ENCODE data around the gene CGB8.

The CGB8 gene

GRCh38 chr19:49017041-49017665 lies 31.8 kb downstream of the CGB8 start, which contains the start of gene LHB:
Gene LHB (minus strand): TSS chr19:49017091. CDS start chr19:49017081, 10 bp downstream.
- no peak within 1 kb of the TSS for H3K27ac ChIP-seq (ENCODE audit: low read length)
- peak within 1 kb of the TSS; percentile 38 to 71 for H3K4me3 ChIP-seq (ENCODE audit: low read length in 2 of 2)
- H3K27me3 ChIP-seq (ENCODE audit: control insufficient read depth in 1 of 2, insufficient read depth in 2 of 2, low read length in 2 of 2), result peaks cover 6 to 24% of the 10 kb centered on the region in 2 donors
- H3K4me1 ChIP-seq (ENCODE audit: control insufficient read depth, insufficient read depth, low read length), result peaks cover 14% of the 10 kb centered on the region
- H3K9ac ChIP-seq (ENCODE audit: low read length in 2 of 2), result no peak within 1 kb of the TSS
- H3K36me3 ChIP-seq (ENCODE audit: control insufficient read depth in 2 of 2, insufficient read depth in 2 of 2, low read length in 2 of 2), result peaks cover 0 to 12% of the 10 kb centered on the region in 2 donors
- no peaks in the 10 kb centered on the region for H3K9me3 ChIP-seq (ENCODE audit: control insufficient read depth in 2 of 2, low read length in 2 of 2)

DNA sequence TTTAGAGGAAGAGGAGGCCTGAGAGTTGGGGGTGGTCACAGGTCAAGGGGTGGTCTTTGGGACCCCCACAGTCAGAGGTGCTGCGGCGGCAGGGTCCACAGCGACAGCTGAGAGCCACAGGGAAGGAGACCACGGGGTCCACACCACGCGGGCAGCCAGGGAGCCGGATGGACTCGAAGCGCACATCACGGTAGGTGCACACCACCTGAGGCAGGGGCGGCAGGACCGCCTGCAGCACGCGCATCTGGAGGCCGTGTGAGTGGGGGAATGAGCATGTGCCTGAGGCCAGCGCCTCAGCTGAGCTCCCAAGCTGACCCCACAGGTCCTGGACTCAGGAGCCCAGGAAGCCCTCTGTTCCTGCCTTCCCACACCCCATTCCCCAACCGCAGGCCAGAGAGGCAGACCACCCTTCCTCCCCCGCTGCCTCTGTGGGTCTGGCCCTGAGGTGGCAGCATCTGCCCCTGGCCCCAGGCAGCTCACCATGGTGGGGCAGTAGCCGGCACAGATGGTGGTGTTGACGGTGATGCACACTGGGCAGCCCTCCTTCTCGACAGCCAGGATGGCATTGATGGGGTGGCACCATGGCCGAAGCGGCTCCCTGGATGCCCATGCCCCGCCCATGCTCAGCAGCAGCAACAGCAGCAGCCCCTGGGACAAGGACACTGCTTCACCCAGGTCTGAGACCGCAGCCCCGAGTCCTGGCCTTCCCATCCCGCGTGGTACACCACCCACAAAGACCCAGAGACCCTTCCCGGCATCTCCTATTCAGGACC lies 32.7 kb downstream of the CGB8 start:
- peaks cover 7 to 14% of the 10 kb centered on the region in 2 donors for H3K36me3 ChIP-seq (ENCODE audit: control insufficient read depth in 2 of 2, insufficient read depth in 2 of 2, low read length in 2 of 2)
- peaks cover 6 to 24% of the 10 kb centered on the region in 2 donors for H3K27me3 ChIP-seq (ENCODE audit: control insufficient read depth in 1 of 2, insufficient read depth in 2 of 2, low read length in 2 of 2)
- no peak overlapping the region for H3K27ac ChIP-seq (ENCODE audit: low read length)
- H3K9ac ChIP-seq (ENCODE audit: low read length in 2 of 2), result no peak overlapping the region
- H3K4me1 ChIP-seq (ENCODE audit: control insufficient read depth, insufficient read depth, low read length), result peaks cover 14% of the 10 kb centered on the region
- H3K9me3 ChIP-seq (ENCODE audit: control insufficient read depth in 2 of 2, low read length in 2 of 2), result no peaks in the 10 kb centered on the region
- H3K4me3 ChIP-seq (ENCODE audit: low read length in 2 of 2), result no peak overlapping the region

GRCh38 chr19:49014870-49015255 lies 34.0 kb downstream of the CGB8 start:
- Histone ChIP-seq H3K9me3 (ENCODE audit: control insufficient read depth in 2 of 2, low read length in 2 of 2) (no peaks in the 10 kb centered on the region), H3K27me3 (ENCODE audit: control insufficient read depth in 1 of 2, insufficient read depth in 2 of 2, low read length in 2 of 2) (peaks cover 0 to 18% of the 10 kb centered on the region in 2 donors), H3K27ac (ENCODE audit: low read length) (no peak overlapping the region), H3K36me3 (ENCODE audit: control insufficient read depth in 2 of 2, insufficient read depth in 2 of 2, low read length in 2 of 2) (peaks cover 20% of the 10 kb centered on the region in 2 donors), H3K4me1 (ENCODE audit: control insufficient read depth, insufficient read depth, low read length) (peaks cover 14% of the 10 kb centered on the region), H3K4me3 (ENCODE audit: low read length in 2 of 2) (no peak overlapping the region), H3K9ac (ENCODE audit: low read length in 2 of 2) (no peak overlapping the region)

- Histone ChIP-seq H3K27ac (ENCODE audit: low read length) (no peak overlapping the region), H3K4me3 (ENCODE audit: low read length in 2 of 2) (no peak overlapping the region), H3K9me3 (ENCODE audit: control insufficient read depth in 2 of 2, low read length in 2 of 2) (no peaks in the 10 kb centered on the region), H3K36me3 (ENCODE audit: control insufficient read depth in 2 of 2, insufficient read depth in 2 of 2, low read length in 2 of 2) (peaks cover 22 to 25% of the 10 kb centered on the region in 2 donors), H3K27me3 (ENCODE audit: control insufficient read depth in 1 of 2, insufficient read depth in 2 of 2, low read length in 2 of 2) (peaks cover 0 to 15% of the 10 kb centered on the region in 2 donors), H3K9ac (ENCODE audit: low read length in 2 of 2) (no peak overlapping the region), H3K4me1 (ENCODE audit: control insufficient read depth, insufficient read depth, low read length) (peaks cover 14% of the 10 kb centered on the region)
These were observed 34.6 kb downstream of the CGB8 start for GRCh38 chr19:49014123-49014869.

- Histone ChIP-seq H3K4me1 (ENCODE audit: control insufficient read depth, insufficient read depth, low read length) (no peaks in the 10 kb centered on the region), H3K4me3 (ENCODE audit: low read length in 2 of 2) (no peak overlapping the region)
These were observed 37.7 kb downstream of the CGB8 start for GRCh38 chr19:49011194-49011593.

GRCh38 chr19:49010453-49010852 lies 38.5 kb downstream of the CGB8 start:
- Histone ChIP-seq H3K27me3 (ENCODE audit: control insufficient read depth in 1 of 2, insufficient read depth in 2 of 2, low read length in 2 of 2) (no peaks in the 10 kb centered on the region), H3K9ac (ENCODE audit: low read length in 2 of 2) (no peak overlapping the region), H3K27ac (ENCODE audit: low read length) (no peak overlapping the region), H3K36me3 (ENCODE audit: control insufficient read depth in 2 of 2, insufficient read depth in 2 of 2, low read length in 2 of 2) (peaks cover 30 to 35% of the 10 kb centered on the region in 2 donors), H3K4me1 (ENCODE audit: control insufficient read depth, insufficient read depth, low read length) (no peaks in the 10 kb centered on the region), H3K4me3 (ENCODE audit: low read length in 2 of 2) (no peak overlapping the region), H3K9me3 (ENCODE audit: control insufficient read depth in 2 of 2, low read length in 2 of 2) (no peaks in the 10 kb centered on the region)

More at GRCh38 chr19:49011194-49011593, 37.7 kb downstream of the CGB8 start:
- Histone ChIP-seq H3K9me3 (ENCODE audit: control insufficient read depth in 2 of 2, low read length in 2 of 2) (no peaks in the 10 kb centered on the region), H3K9ac (ENCODE audit: low read length in 2 of 2) (no peak overlapping the region), H3K36me3 (ENCODE audit: control insufficient read depth in 2 of 2, insufficient read depth in 2 of 2, low read length in 2 of 2) (peaks cover 30 to 38% of the 10 kb centered on the region in 2 donors), H3K27me3 (ENCODE audit: control insufficient read depth in 1 of 2, insufficient read depth in 2 of 2, low read length in 2 of 2) (no peaks in the 10 kb centered on the region), H3K27ac (ENCODE audit: low read length) (no peak overlapping the region)

DNA sequence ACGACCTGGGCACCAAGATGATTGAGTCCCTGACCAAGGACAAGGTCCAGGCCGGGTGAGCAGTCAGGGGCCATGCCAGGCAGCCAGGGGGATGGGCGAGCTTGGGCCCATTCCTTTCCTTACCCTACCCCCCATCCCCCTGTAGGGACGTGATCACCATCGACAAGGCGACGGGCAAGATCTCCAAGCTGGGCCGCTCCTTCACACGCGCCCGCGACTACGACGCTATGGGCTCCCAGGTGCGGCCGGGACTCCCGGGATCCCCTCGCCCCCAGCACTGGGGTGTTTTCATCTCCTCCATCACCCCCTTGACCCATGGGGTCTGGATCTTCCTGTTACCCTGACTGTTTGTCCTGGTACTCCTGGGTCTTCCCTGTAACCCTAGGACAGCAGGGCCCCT lies 39.1 kb downstream of the CGB8 start:
- peaks cover 30 to 36% of the 10 kb centered on the region in 2 donors for H3K36me3 ChIP-seq (ENCODE audit: control insufficient read depth in 2 of 2, insufficient read depth in 2 of 2, low read length in 2 of 2)
- no peak overlapping the region for H3K4me3 ChIP-seq (ENCODE audit: low read length in 2 of 2)
- H3K27me3 ChIP-seq (ENCODE audit: control insufficient read depth in 1 of 2, insufficient read depth in 2 of 2, low read length in 2 of 2), result no peaks in the 10 kb centered on the region
- no peak overlapping the region for H3K27ac ChIP-seq (ENCODE audit: low read length)
- no peaks in the 10 kb centered on the region for H3K9me3 ChIP-seq (ENCODE audit: control insufficient read depth in 2 of 2, low read length in 2 of 2)
- H3K9ac ChIP-seq (ENCODE audit: low read length in 2 of 2), result no peak overlapping the region
- no peaks in the 10 kb centered on the region for H3K4me1 ChIP-seq (ENCODE audit: control insufficient read depth, insufficient read depth, low read length)

GRCh38 chr19:49006905-49007304 lies 42.0 kb downstream of the CGB8 start:
- H3K27ac ChIP-seq (ENCODE audit: low read length), result no peak overlapping the region
- no peaks in the 10 kb centered on the region for H3K27me3 ChIP-seq (ENCODE audit: control insufficient read depth in 1 of 2, insufficient read depth in 2 of 2, low read length in 2 of 2)
- H3K36me3 ChIP-seq (ENCODE audit: control insufficient read depth in 2 of 2, insufficient read depth in 2 of 2, low read length in 2 of 2), result peaks cover 40 to 47% of the 10 kb centered on the region in 2 donors
- H3K4me1 ChIP-seq (ENCODE audit: control insufficient read depth, insufficient read depth, low read length), result no peaks in the 10 kb centered on the region
- no peaks in the 10 kb centered on the region for H3K9me3 ChIP-seq (ENCODE audit: control insufficient read depth in 2 of 2, low read length in 2 of 2)
- H3K9ac ChIP-seq (ENCODE audit: low read length in 2 of 2), result no peak overlapping the region
- H3K4me3 ChIP-seq (ENCODE audit: low read length in 2 of 2), result no peak overlapping the region

DNA sequence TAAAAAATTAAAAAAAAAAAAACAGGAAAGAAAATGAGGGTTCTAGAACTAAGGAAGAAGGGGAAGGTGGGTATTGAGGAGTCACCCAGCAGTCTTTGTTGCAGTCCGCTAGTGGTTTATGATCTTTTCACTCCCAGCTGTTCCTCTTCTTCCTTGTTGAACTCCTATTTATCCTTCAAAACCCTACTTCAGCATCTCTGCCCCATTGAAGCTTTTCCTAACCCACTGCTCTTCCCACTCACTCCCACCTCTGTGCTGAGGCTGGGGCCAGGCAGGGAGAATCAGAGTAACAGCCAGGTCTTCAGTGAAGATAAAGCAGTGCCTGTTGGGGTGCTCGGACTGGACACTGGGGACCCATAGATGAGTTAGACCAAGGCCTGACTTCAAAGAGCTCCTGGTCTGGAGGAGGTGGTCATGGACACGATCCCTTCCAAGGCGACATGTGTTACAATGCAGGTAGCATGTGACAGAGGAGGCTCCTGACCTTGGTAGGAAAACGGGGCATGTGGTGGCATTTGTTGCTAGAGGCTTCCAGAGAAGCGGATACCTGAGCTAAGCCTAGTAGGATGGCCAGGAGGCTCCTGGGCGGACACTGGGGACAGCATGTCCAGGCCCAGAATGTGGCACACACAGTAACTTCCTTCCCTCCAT lies 43.8 kb downstream of the CGB8 start:
- Histone ChIP-seq H3K9ac (ENCODE audit: low read length in 2 of 2) (no peak overlapping the region), H3K27ac (ENCODE audit: low read length) (no peak overlapping the region), H3K27me3 (ENCODE audit: control insufficient read depth in 1 of 2, insufficient read depth in 2 of 2, low read length in 2 of 2) (no peaks in the 10 kb centered on the region), H3K36me3 (ENCODE audit: control insufficient read depth in 2 of 2, insufficient read depth in 2 of 2, low read length in 2 of 2) (peaks cover 22 to 40% of the 10 kb centered on the region in 2 donors), H3K4me3 (ENCODE audit: low read length in 2 of 2) (no peak overlapping the region), H3K9me3 (ENCODE audit: control insufficient read depth in 2 of 2, low read length in 2 of 2) (no peaks in the 10 kb centered on the region), H3K4me1 (ENCODE audit: control insufficient read depth, insufficient read depth, low read length) (no peaks in the 10 kb centered on the region)

GRCh38 chr19:49004133-49004532 lies 44.8 kb downstream of the CGB8 start:
- H3K9me3 ChIP-seq (ENCODE audit: control insufficient read depth in 2 of 2, low read length in 2 of 2), result no peaks in the 10 kb centered on the region
- no peaks in the 10 kb centered on the region for H3K27me3 ChIP-seq (ENCODE audit: control insufficient read depth in 1 of 2, insufficient read depth in 2 of 2, low read length in 2 of 2)
- H3K4me3 ChIP-seq (ENCODE audit: low read length in 2 of 2), result no peak overlapping the region
- H3K9ac ChIP-seq (ENCODE audit: low read length in 2 of 2), result no peak overlapping the region
- H3K36me3 ChIP-seq (ENCODE audit: control insufficient read depth in 2 of 2, insufficient read depth in 2 of 2, low read length in 2 of 2), result peaks cover 18 to 33% of the 10 kb centered on the region in 2 donors
- H3K4me1 ChIP-seq (ENCODE audit: control insufficient read depth, insufficient read depth, low read length), result no peaks in the 10 kb centered on the region
- H3K27ac ChIP-seq (ENCODE audit: low read length), result no peak overlapping the region

Measured in stomach smooth muscle (tissue), 2 donors.